Umbilical cord (tissue), 2 donors: ENCODE data around the gene MAP4K4. TPM values are rescaled to one million over a fixed set of nuclear protein-coding genes. Genes with fewer than 3 reads are reported as not detected.
"Not testable (repeated sequence)": the region's sequence is repeated elsewhere in the genome, so short reads cannot be mapped to it uniquely, and the experiment has no call there.

ENCODE experiments used
- DNase-seq: peaks from one replicate; pipeline ENCODE4 v3.0.0-alpha.2; 2015; ENCODE audit warnings: low spot score
- total RNA-seq: library from RNA; depleted of rRNA; stranded (reverse); fragments of >200 nt; gene quantifications from one replicate; pipeline ENCODE4 v1.2.3, GENCODE V29; 2014; ENCODE audit warnings: low replicate concordance; ENCODE audit not compliant: insufficient read depth

Gene MAP4K4
- total RNA-seq, 1 donor from 2014 or later: 79.7 TPM

GRCh38 chr2:101742547-101742946 lies 45.0 kb downstream of the MAP4K4 start:
- DNase-seq: no peak

DNA sequence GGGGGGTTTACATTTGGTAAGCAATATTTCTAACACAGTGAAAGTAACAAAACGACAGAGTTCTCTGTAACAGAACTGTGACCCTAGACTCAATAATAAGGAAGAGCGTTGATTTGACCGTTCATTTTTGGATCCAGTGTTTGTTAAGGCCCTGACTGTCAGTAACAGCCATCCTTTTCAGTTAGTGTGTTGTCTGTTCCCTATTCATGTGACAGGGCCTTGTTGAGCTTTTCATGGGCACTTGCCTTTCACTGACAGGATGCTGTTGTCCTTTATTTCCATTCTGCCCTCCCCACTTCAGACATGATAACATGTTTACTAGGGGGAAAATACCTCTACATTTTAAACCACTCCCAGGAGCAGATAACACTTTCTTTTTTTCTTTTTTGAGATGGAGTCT lies 45.8 kb downstream of the MAP4K4 start:
- no peak for DNase-seq

DNA sequence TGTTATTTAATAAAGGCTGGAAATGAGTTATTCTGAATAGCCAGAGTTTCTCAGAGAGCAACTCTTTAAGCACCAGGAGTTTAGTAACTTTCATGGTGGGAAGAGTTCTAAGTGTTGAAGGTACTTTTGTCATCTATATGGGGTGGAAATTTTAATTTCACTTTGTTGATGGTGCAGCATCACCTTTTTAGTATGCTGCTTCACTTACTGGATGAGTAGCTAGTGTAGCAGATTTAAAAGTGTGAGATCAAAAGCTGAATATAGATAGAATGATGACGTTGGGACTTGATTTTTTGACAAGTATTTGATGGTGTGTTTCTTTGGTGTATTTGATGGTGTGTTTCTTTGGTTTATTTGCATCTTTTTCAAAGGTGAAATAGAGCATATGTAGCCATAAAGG lies 47.3 kb downstream of the MAP4K4 start:
- DNase-seq: no peak

GRCh38 chr2:101745711-101746694 lies 48.5 kb downstream of the MAP4K4 start:
- no peak for DNase-seq

GRCh38 chr2:101748000-101748399 lies 50.5 kb downstream of the MAP4K4 start:
- DNase-seq: no peak

GRCh38 chr2:101748462-101748861 lies 51.0 kb downstream of the MAP4K4 start:
- DNase-seq: not testable (repeated sequence)

- no peak for DNase-seq
Observed at GRCh38 chr2:101750688-101751087, 53.2 kb downstream of the MAP4K4 start.

DNA sequence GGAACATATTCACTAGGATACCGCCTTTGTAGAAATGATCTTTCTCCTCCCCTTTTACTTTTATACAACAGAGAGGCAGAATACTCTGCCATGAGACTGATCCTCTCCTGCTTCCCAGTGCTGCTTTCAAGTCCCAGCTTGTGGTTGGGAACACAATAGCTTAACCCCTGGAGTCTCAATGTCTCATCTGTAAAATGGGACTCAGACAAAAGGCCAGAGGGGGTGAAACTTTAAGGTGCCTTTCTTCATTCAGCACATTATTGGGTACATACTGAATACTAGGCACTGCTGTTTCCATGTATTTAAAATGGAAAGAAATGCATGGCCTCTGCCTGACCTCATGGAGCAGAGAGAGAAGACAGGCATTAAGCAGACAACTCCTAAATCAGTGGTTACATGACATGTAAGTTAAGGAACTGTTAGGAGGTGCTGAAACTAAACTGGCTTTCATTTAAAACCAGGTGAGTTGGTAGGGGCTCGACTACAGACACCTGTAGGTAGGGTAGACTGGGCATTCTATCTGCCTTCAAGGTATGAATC lies 53.8 kb downstream of the MAP4K4 start:
- DNase-seq: peak; percentile 62

DNA sequence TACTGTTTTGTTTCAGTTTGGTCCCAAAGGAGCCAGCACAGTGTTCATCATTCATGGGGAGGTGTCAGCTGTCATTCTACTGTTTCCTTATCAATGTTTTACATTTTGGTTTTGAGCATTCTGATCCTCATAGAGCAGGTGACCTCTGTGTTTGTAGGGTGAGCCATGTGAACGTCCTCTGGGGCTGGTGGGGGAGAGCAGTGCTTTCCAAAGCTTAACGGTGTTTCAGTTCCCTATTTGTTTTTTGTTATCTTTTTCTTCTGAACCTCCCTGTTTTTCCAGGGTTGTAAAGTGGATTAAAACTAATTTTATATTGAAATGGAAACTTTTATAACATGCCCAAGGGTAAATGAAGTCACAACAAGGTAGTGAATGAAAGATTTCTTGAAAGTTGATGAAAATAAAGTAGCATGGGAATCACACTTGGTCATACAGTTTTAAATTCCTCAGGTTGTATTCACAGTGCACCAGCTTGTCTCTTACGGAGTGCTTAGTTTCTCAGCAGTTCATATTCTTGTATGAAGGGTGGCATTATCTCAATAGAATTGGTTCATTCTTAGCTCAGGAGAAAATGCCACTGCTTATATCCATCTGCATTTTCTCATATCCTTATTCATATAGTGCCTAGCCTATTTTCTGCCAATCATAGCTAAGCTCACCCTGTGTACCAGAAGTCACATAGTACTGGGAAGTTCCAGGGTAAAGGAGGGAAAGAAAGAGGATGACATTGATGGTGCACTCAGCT lies 54.5 kb downstream of the MAP4K4 start:
- DNase-seq: no peak

GRCh38 chr2:101752716-101753616 lies 55.5 kb downstream of the MAP4K4 start:
- DNase-seq: peak; percentile 71

DNA sequence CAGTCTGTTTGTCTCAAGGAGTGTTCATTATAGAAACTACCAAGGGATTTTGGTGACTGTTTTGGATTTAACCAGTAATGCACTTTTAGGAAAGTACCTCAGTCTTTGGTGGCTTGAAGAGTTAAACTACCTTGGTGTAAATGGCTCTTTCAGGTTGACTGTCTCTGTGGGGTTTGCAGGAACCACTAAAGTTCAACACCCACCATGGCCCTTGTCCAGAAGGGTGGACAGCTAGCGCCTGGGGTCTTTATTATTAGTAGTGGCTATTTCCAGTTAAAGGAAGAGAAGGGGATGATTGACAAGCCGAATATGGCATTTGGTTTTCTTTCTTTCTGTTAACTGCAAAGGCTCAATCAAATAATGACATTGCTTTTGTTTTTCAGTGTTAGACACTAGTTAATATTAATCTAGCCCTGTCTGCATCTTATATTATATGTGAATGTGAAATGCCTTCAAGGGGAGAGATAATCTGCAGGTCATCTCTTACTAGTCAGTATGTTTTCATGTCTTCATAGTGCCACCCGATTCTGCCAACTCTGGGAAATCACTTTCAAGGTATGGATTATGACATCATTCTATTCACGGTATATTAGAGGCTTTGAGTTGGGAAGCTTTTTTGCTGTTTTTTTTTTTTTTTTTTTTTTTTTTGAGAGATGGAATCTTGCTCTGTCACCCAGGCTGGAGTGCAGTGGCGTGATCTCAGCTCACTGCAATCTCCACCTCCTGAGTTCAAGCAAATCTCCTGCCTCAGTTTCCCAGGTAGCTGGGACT lies 56.4 kb downstream of the MAP4K4 start:
- DNase-seq: no peak

GRCh38 chr2:101754618-101755017 lies 57.1 kb downstream of the MAP4K4 start:
- DNase-seq: no peak

DNA sequence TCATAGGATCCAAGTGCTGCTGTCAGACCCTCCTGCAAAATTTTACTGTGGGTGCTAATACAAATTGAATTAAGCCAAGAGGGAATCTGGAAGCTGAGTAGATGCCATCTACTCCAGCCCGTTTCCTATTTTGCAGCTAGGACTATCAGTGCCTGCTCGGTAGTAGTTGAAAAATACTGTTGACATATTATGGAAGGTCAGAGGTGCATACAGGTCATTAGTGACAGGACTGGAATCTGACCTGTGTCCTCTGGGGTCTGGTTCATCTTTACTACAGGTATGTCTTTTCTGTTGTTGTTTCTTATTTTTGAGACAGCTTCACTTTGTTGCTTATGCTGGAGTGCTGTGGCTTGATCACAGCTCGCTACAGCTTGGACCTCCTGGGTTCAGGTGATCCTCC lies 58.8 kb downstream of the MAP4K4 start:
- DNase-seq: no peak

DNA sequence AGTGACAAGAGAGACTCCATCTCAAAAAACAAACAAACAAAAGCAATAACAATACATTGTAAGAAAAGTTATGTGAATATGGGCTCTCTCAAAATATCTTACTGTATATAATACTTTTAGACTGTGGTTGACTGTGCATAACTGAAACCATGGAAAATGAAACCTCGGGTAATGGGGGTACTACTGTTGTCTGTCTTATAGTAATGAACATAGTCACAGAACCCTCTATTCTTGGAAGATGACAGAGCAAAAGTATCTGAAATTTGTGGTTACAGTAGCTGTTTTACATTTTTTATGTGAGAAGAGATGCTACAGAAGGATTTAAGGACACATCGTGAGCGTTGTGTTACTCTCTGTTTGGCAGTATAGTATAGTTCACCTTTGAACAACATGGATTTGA lies 60.5 kb downstream of the MAP4K4 start:
- DNase-seq: no peak

GRCh38 chr2:101759162-101759561 lies 61.7 kb downstream of the MAP4K4 start:
- DNase-seq: peak; percentile 91

DNA sequence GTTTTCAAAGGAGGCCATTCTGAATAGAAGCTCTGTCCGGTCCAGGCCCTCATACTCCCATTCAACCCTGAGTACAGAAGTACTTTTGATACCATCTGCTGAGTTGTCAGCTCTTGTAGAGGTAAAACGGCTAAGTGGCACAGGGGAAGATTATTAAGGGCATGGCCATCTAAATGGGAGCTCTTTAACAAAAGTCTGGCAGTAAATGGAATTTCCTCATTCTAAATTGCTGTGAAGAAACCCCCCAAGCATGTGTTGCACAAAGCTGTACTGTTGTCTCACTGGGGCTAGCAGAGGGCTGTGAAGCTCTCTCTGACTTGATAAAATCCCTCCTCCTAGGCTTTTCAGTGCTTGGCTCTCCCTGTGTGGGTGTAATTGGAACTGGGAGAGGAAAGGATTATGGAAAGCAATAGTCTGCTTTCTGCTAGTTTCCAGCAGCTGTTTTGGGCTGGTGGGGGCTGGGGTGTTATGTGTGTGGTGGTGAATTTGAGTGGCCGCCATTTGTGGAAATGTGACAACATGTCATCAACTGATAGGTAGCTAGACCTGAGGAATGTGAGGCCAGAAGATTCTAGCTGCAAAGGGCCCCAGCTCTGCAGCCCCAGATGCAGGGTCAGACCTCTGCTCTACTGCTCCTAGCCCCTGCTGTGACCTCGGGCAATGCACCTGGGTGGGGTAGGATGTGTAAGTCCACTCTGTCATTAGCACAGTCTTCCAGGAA lies 65.1 kb downstream of the MAP4K4 start:
- DNase-seq: peak; percentile 53

- no peak for DNase-seq
Observed at GRCh38 chr2:101763496-101764333, 66.2 kb downstream of the MAP4K4 start.

- DNase-seq: no peak
Observed at GRCh38 chr2:101766337-101766736, 68.8 kb downstream of the MAP4K4 start.
